Measurements from ENCODE around the gene GRID1. TPM values are rescaled to one million over a fixed set of nuclear protein-coding genes. Genes with fewer than 3 reads are reported as not detected.

GRID1 gene
- total and polyA plus RNA-seq, 11 donors, result 0.69 to 3.4 (median 1.6) TPM

DNA sequence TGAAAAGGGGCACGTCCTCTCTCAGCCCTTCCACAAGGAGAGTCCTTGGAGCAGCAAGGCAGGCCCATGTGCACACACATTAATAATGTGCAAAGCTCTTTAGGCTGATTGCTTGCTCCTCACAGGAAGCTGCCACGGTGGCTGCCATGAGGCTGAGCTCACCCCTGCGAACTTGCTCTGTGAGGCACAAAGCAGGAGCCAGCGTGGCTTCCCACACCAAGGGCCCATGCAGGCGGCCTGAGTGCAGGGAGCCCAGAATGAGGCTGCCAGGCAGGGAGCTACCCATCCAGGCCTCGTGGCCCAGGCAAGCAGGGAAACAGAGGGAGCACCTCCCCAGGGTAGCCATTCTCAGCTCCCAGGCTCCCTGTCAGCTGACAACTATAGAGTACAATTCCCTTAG, 242.9 kb downstream of the GRID1 start:
- 49 to 73% (median 63%) methylated on average over 5 to 6 of the region's 6 CpGs for WGBS, 4 donors
- no peaks in the 10 kb centered on the region for H3K9me3 ChIP-seq
- no peak for DNase-seq

DNA sequence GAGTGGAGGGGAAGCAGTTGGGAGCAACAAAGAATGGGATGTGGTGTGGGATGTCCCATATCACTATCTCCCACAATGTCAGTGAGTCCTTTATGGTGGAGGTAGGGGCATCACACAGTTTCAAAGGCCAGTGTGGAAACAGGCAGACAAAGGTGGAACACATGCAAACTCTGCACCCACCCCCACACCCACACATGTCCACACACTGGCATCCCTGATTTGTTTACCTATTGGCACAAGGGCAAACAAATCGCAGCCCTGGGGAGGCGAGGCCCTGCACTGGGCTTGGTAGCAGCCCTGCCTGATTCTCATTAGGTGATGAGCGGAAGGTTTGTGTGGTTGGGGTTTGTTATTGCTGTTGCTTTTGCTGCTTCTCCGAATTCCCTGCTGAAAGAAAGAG, 243.3 kb downstream of the GRID1 start:
- ATAC-seq (no peak), DNase-seq (no peak)
- WGBS, 4 donors, result 76 to 90% (median 88%) methylated on average over 4 of the region's 4 CpGs
- H3K4me3 ChIP-seq, result no peak overlapping the region
- no peaks in the 10 kb centered on the region for H3K27me3 ChIP-seq
- intact Hi-C loops (cut with DNase I), result no loop called here
- no peaks in the 10 kb centered on the region for H3K36me3 ChIP-seq
- H3K27ac ChIP-seq, result no peak overlapping the region
- H3K9me3 ChIP-seq, result no peaks in the 10 kb centered on the region
- no peaks in the 10 kb centered on the region for H3K4me1 ChIP-seq
- TF ChIP-seq, protein P1, sequence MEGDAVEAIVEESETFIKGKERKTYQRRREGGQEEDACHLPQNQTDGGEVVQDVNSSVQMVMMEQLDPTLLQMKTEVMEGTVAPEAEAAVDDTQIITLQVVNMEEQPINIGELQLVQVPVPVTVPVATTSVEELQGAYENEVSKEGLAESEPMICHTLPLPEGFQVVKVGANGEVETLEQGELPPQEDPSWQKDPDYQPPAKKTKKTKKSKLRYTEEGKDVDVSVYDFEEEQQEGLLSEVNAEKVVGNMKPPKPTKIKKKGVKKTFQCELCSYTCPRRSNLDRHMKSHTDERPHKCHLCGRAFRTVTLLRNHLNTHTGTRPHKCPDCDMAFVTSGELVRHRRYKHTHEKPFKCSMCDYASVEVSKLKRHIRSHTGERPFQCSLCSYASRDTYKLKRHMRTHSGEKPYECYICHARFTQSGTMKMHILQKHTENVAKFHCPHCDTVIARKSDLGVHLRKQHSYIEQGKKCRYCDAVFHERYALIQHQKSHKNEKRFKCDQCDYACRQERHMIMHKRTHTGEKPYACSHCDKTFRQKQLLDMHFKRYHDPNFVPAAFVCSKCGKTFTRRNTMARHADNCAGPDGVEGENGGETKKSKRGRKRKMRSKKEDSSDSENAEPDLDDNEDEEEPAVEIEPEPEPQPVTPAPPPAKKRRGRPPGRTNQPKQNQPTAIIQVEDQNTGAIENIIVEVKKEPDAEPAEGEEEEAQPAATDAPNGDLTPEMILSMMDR (IDR thresholded peaks at IDR 0.05), result no peak
- no peak for TF ChIP-seq POLR2A (IDR thresholded peaks at IDR 0.05)

More for the DNA sequence above, 242.9 kb downstream of the GRID1 start:
- H3K4me3 ChIP-seq, result no peak overlapping the region
- intact Hi-C loops (cut with DNase I), result no loop called here
- H3K4me1 ChIP-seq, result no peaks in the 10 kb centered on the region
- H3K27me3 ChIP-seq, result no peaks in the 10 kb centered on the region
- H3K36me3 ChIP-seq, result no peaks in the 10 kb centered on the region
- H3K27ac ChIP-seq, result no peak overlapping the region
- TF ChIP-seq POLR2A (IDR thresholded peaks at IDR 0.05), result no peak
- TF ChIP-seq, protein P1 (IDR thresholded peaks at IDR 0.05), result no peak
- ATAC-seq, result no peak

DNA sequence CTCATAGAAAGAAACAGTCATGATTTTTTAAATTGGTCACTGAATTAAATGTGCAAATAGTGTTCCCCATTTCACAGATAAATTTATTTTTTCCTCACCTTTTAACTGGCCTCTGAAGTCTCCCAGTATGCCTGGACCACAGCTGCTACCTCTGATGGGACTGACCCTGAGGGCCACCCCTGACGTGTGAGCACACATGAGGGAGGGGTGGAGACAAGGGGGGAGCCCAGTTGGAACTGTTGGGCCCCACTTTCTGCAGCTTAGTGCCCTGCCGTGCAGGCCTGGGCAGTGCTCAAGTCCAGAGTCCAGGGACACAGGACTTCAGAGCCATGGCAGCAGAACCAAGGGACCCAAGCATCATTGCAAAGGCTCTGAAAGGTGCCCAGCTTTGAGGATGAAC, 243.9 kb downstream of the GRID1 start:
- intact Hi-C loops (cut with DNase I), result no loop called here
- H3K4me3 ChIP-seq, result no peak overlapping the region
- no peaks in the 10 kb centered on the region for H3K9me3 ChIP-seq
- no peak for ATAC-seq
- TF ChIP-seq POLR2A (IDR thresholded peaks at IDR 0.05), result no peak
- TF ChIP-seq, protein P1 (IDR thresholded peaks at IDR 0.05), result no peak
- H3K36me3 ChIP-seq, result no peaks in the 10 kb centered on the region
- no peak overlapping the region for H3K27ac ChIP-seq
- no peak for DNase-seq
- no peaks in the 10 kb centered on the region for H3K27me3 ChIP-seq
- WGBS, 4 donors, result 75 to 87% (median 79%) methylated on average over 2 of the region's 2 CpGs
- H3K4me1 ChIP-seq, result no peaks in the 10 kb centered on the region

DNA sequence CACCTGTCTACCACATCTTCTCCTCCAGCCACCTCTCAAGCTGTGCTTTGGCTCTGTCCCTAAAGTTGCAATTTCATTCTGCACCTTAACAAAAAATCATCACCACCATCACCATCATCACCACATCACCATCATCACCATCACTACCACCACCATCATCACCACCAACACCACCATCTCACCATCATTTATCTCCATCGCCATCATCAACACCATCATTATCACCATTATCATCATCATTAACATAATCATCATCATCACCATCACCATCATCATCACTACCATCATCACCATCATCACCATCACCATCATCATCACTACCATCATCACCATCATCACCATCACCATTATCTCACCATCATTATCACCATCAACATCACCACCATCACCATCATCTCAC, 245.4 kb downstream of the GRID1 start:
- Histone ChIP-seq H3K36me3 (no peaks in the 10 kb centered on the region), H3K27ac (no peak overlapping the region), H3K9me3 (no peaks in the 10 kb centered on the region), H3K27me3 (no peaks in the 10 kb centered on the region), H3K4me1 (no peaks in the 10 kb centered on the region), H3K4me3 (no peak overlapping the region)
- 92 to 97% (median 94%) methylated on average over 1 of the region's 1 CpG for WGBS, 4 donors
- no peak for DNase-seq
- ATAC-seq, result no peak
- TF ChIP-seq POLR2A (IDR thresholded peaks at IDR 0.05), result no peak
- TF ChIP-seq, protein P1 (IDR thresholded peaks at IDR 0.05), result no peak
- intact Hi-C loops (cut with DNase I), result no loop called here
